Esophagus squamous epithelium (tissue), 5 donors: Measurements from ENCODE around the gene E4F1. TPM values are rescaled to one million over a fixed set of nuclear protein-coding genes. Genes with fewer than 3 reads are reported as not detected.

Experiments used
- DNase-seq: peaks from one replicate; lab custom pipeline; 2025; lab: John Stamatoyannopoulos, UW
- H3K27ac ChIP-seq, 4 donors: fragments of 200-600 bp; sonication (generic); one replicate each; pipeline ENCODE4 v1.5.1; 2016 to 2019; ENCODE audit warnings: mild to moderate bottlenecking in 1 of 4
- H3K27me3 ChIP-seq, 4 donors: fragments of 200-600 bp; sonication (generic); 1 replicate in 3 of 4; 2 replicates in 1 of 4; pipeline versions ENCODE4 v1.5.1 to v1.6.0; 2017 to 2021; ENCODE audit warnings: antibody characterized with exemption in 1 of 4
- H3K36me3 ChIP-seq, 3 donors: fragments of 200-600 bp; sonication (generic); one replicate each; pipeline ENCODE4 v1.5.1; 2016 to 2019
- H3K4me1 ChIP-seq, 3 donors: fragments of 200-600 bp; sonication (generic); one replicate each; pipeline ENCODE4 v1.5.1; 2017 to 2019
- H3K4me3 ChIP-seq, 4 donors: fragments of 200-600 bp; sonication (generic); 1 replicate in 3 of 4; 2 replicates in 1 of 4; pipeline ENCODE4 v1.5.1; 2016 to 2019; ENCODE audit warnings: mild to moderate bottlenecking in 2 of 4, moderate library complexity in 1 of 4
- H3K9me3 ChIP-seq, 3 donors: fragments of 200-600 bp; sonication (generic); one replicate each; pipeline ENCODE4 v1.5.1; 2016 to 2019
- POLR2A ChIP-seq, 4 donors: fragments of 450-650 bp; IDR thresholded peaks; one replicate each; pipeline ENCODE4 v1.6.1; 2017; ENCODE audit warnings: antibody characterized with exemption in 4 of 4, mild to moderate bottlenecking in 4 of 4, moderate library complexity in 3 of 4
- WGBS, 2 donors: methylation state at CpG; one replicate each; pipeline ENCODE4 v1.1.5; 2018; 5-methylcytosine and 5-hydroxymethylcytosine counted together
- intact Hi-C: fragments of 100-400 bp; cut with DNase I; formaldehyde crosslinking; loops from one replicate; pipeline ENCODE4 v1.15.0; 2022
- total RNA-seq, 4 donors: library from RNA; depleted of rRNA; stranded (reverse); fragments of >200 nt; gene quantifications; one replicate each; pipeline ENCODE4 v1.1.0, GENCODE V29; 2016
- TF ChIP-seq, protein P1 (sequence below), 6 experiments: fragments of 450-650 bp in 4 of 6; fragments of 200-600 bp in 2 of 6; sonication (generic) in 2 of 6; IDR thresholded peaks; one replicate each; pipeline ENCODE4 v1.5.1; 2016 to 2019; ENCODE audit warnings: antibody characterized with exemption in 6 of 6, mild to moderate bottlenecking in 4 of 6, moderate library complexity in 4 of 6
- donor health status: DM: yes; HTN: yes; CAD: no.

Gene E4F1
- total RNA-seq, 4 donors from 2014 or later, result 16.8 to 25.6 (median 19.2) TPM

DNA sequence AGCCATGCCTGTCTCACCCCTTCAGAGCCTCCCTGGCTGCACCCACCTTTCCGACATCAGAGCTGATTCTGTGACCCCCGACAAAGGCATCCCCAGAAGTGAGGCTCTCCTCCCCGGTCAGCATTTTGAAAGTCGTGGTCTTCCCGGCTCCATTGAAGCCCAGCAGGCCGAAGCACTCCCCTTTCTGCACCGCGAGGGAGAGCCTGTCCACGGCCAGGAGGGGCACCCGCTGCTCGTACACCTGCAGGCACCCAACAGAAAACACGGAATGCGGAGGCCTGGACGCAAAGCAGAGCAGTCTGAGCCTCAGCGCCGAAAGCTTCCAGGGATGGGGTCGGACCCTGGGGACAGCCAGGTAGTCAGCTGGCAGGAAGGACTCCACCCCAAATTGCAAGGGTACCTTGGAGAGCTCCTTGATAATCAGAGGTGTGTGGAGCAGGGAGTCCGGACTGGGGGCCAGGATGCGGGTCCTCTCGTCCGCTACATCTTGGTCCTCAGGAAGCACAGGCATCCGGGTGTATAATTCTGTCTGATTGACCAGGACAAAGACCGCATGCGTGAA, 57.7 kb downstream of the E4F1 start:
- TF ChIP-seq POLR2A (IDR thresholded peaks at IDR 0.05), result no peak
- TF ChIP-seq, protein P1, sequence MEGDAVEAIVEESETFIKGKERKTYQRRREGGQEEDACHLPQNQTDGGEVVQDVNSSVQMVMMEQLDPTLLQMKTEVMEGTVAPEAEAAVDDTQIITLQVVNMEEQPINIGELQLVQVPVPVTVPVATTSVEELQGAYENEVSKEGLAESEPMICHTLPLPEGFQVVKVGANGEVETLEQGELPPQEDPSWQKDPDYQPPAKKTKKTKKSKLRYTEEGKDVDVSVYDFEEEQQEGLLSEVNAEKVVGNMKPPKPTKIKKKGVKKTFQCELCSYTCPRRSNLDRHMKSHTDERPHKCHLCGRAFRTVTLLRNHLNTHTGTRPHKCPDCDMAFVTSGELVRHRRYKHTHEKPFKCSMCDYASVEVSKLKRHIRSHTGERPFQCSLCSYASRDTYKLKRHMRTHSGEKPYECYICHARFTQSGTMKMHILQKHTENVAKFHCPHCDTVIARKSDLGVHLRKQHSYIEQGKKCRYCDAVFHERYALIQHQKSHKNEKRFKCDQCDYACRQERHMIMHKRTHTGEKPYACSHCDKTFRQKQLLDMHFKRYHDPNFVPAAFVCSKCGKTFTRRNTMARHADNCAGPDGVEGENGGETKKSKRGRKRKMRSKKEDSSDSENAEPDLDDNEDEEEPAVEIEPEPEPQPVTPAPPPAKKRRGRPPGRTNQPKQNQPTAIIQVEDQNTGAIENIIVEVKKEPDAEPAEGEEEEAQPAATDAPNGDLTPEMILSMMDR (IDR thresholded peaks at IDR 0.05), result no peak
- WGBS, 2 donors, result 63% methylated on average over 5 of the region's 24 CpGs; no CpG with 5 or more reads in 1 of the 2 donors
- H3K4me1 ChIP-seq, result no peaks in the 10 kb centered on the region
- no peak overlapping the region for H3K27ac ChIP-seq
- H3K9me3 ChIP-seq, result no peaks in the 10 kb centered on the region
- intact Hi-C loops, result no loop called here
- no peak overlapping the region for H3K4me3 ChIP-seq
- DNase-seq, result no peak
- H3K36me3 ChIP-seq, result peaks cover 0 to 36% (median 0%) of the 10 kb centered on the region in 3 donors
- no peaks in the 10 kb centered on the region for H3K27me3 ChIP-seq

DNA sequence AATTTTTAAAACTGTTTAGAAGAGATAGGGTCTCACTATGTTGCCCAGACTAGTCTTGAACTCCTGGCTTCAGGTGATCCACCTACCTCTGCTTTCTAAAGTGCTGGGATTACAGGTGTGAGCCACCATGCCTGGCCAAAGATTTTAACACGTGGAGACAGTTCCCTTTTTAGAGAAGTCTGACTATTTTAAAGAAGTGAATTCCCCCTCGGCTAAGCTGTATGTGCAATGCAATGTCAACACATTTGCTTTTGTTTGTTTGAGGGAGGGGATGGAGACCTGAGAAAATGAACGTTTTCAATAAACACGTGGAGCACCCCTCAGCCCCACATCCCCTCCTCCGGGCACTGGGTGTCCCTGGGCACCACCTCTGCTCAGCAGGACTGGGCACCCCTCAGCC, 58.9 kb downstream of the E4F1 start:
- no peak for DNase-seq
- peaks cover 0 to 48% (median 0%) of the 10 kb centered on the region in 3 donors for H3K36me3 ChIP-seq
- no peaks in the 10 kb centered on the region for H3K27me3 ChIP-seq
- 53 to 61% methylated on average over 5 of the region's 5 CpGs for WGBS, 2 donors
- H3K9me3 ChIP-seq, result no peaks in the 10 kb centered on the region
- no peaks in the 10 kb centered on the region for H3K4me1 ChIP-seq
- intact Hi-C loops, result no loop called here
- H3K4me3 ChIP-seq, result no peak overlapping the region
- no peak for TF ChIP-seq POLR2A (IDR thresholded peaks at IDR 0.05)
- TF ChIP-seq, protein P1 (IDR thresholded peaks at IDR 0.05), result no peak
- no peak overlapping the region for H3K27ac ChIP-seq

DNA sequence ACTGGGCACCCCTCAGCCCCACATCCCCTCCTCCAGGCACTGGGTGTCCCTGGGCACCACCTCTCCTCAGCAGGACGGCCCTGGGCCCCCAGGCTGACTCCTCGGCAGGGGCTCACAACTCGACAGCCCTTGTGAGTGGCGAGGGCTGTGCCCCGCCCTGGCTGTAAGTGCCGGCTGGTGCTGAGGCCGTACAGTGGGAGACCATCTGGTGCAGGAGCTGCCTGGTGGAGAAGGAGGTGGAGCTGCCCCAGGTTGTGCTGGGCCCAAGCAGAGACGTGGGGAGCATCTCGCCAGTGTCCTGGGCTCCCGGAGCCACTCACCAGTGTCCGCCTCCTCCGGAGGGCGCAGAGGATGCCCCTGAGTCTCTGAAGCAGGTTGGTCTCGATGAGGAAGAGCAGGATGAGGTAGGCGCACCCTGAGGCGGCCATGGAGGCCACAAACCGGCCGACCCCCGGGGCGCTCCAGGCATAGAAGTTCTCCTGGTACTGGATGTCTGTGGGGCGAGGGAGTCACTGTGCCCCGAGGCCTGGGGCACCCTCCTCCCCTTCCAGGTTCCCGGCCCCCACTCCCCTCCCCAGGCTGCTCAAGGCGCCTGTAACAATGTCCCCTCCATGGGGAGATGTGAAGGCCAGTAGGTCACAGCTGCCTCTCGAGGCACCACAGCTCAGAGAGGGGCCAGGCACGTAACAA, 59.6 kb downstream of the E4F1 start:
- DNase-seq, result no peak
- WGBS, 2 donors, result 70% methylated on average over 7 of the region's 26 CpGs; no CpG with 5 or more reads in 1 of the 2 donors
- intact Hi-C loops, result no loop called here
- Histone ChIP-seq H3K36me3 (peaks cover 0 to 42% (median 0%) of the 10 kb centered on the region in 3 donors), H3K9me3 (no peaks in the 10 kb centered on the region), H3K4me1 (no peaks in the 10 kb centered on the region), H3K27me3 (no peaks in the 10 kb centered on the region), H3K4me3 (no peak overlapping the region), H3K27ac (no peak overlapping the region)
- TF ChIP-seq POLR2A (IDR thresholded peaks at IDR 0.05), result no peak
- TF ChIP-seq, protein P1 (IDR thresholded peaks at IDR 0.05), result no peak

DNA sequence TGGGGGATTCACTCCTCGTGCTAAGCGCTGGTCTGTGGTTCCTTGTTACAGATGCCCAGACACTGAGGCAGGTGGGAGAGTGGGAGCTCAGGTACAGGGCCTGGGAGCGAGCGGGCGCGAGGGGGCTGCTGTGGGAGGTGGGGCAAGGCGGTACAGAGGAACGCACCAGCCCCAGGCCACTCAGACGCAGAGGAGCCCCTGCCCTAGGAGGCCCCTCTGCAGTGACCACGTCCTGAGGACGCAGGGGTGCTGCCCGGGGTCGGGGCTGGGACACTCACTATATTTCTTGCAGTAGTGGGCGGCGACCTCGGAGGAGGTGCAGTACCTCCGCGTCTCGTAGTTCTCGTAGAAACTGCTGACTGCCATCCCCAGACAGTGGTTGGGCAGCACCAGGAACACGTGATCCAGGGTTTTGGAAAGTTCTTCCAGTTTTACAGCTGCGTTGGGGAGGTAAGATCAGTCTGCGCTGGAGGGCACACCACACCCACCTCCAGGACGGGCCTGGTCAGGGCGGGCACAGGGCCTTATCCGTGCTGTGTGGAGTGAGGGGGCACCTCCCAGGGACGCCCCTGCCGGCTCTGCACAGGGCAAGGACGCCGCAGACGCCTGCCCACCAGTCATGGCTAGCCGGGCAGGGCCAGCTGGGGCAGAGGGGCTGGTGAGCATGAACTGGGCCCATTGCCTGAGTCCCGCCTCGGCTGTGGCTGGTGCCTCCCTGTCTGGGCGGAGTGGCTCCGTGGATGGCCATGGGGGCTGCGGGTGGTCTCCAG, 60.8 kb downstream of the E4F1 start:
- no peak overlapping the region for H3K4me3 ChIP-seq
- 84% methylated on average over 17 to 20 of the region's 37 CpGs for WGBS, 2 donors
- DNase-seq, result no peak
- peaks cover 0 to 46% (median 0%) of the 10 kb centered on the region in 3 donors for H3K36me3 ChIP-seq
- TF ChIP-seq, protein P1 (IDR thresholded peaks at IDR 0.05), result no peak
- no peak for TF ChIP-seq POLR2A (IDR thresholded peaks at IDR 0.05)
- H3K9me3 ChIP-seq, result no peaks in the 10 kb centered on the region
- H3K4me1 ChIP-seq, result no peaks in the 10 kb centered on the region
- H3K27ac ChIP-seq, result no peak overlapping the region
- H3K27me3 ChIP-seq, result no peaks in the 10 kb centered on the region
- intact Hi-C loops, result no loop called here
